Peyer's patch (tissue), 4 donors: ENCODE measurements around the gene MTMR3. TPM values are rescaled to one million over a fixed set of nuclear protein-coding genes. Genes with fewer than 3 reads are reported as not detected.

ENCODE experiments used
- DNase-seq, 3 donors: peaks; one replicate each; pipeline ENCODE4 v3.0.0-alpha.2; 2017 to 2019
- H3K27ac ChIP-seq, 4 donors: fragments of 200-600 bp; sonication (generic); one replicate each; pipeline ENCODE4 v1.5.1; 2016 to 2019
- H3K27me3 ChIP-seq, 2 donors: fragments of 200-600 bp; sonication (generic); one replicate each; pipeline ENCODE4 v1.5.1; 2019
- H3K36me3 ChIP-seq, 3 donors: fragments of 200-600 bp; sonication (generic); one replicate each; pipeline ENCODE4 v1.5.1; 2016 to 2019
- H3K4me1 ChIP-seq, 4 donors: fragments of 200-600 bp; sonication (generic); one replicate each; pipeline ENCODE4 v1.5.1; 2016 to 2019
- H3K4me3 ChIP-seq, 4 donors: fragments of 200-600 bp; sonication (generic); 1 replicate in 3 of 4; 2 replicates in 1 of 4; pipeline ENCODE4 v1.5.1; 2016 to 2019; ENCODE audit warnings: mild to moderate bottlenecking in 1 of 4
- H3K9me3 ChIP-seq, 4 donors: fragments of 200-600 bp; sonication (generic); one replicate each; pipeline ENCODE4 v1.5.1; 2016 to 2019; ENCODE audit warnings: mild to moderate bottlenecking in 1 of 4
- POLR2A ChIP-seq, 2 donors: fragments of 450-650 bp; IDR thresholded peaks; one replicate each; pipeline ENCODE4 v1.5.1; 2017; ENCODE audit warnings: antibody characterized with exemption in 2 of 2, mild to moderate bottlenecking in 2 of 2, moderate library complexity in 2 of 2
- total RNA-seq, 4 donors: library from RNA; depleted of rRNA; stranded (reverse); fragments of >200 nt; gene quantifications; one replicate each; pipeline ENCODE4 v1.1.0, GENCODE V29; 2016
- TF ChIP-seq, protein P1 (sequence below), 6 experiments: fragments of 450-650 bp in 4 of 6; fragments of 200-600 bp in 2 of 6; sonication (generic) in 1 of 6; IDR thresholded peaks; one replicate each; pipeline ENCODE4 v1.5.1; 2017 to 2019; ENCODE audit warnings: antibody characterized with exemption in 6 of 6, mild to moderate bottlenecking in 3 of 6, moderate library complexity in 1 of 6

The MTMR3 gene
- total RNA-seq, 4 donors from 2014 or later, result 49.4 to 97.8 (median 84.0) TPM

GRCh38 chr22:29872144-29872893 lies 10.7 kb upstream of the MTMR3 start:
- H3K27me3 ChIP-seq, result no peaks in the 10 kb centered on the region
- H3K36me3 ChIP-seq, result no peaks in the 10 kb centered on the region
- no peak for TF ChIP-seq POLR2A (IDR thresholded peaks at IDR 0.05)
- TF ChIP-seq, protein P1, sequence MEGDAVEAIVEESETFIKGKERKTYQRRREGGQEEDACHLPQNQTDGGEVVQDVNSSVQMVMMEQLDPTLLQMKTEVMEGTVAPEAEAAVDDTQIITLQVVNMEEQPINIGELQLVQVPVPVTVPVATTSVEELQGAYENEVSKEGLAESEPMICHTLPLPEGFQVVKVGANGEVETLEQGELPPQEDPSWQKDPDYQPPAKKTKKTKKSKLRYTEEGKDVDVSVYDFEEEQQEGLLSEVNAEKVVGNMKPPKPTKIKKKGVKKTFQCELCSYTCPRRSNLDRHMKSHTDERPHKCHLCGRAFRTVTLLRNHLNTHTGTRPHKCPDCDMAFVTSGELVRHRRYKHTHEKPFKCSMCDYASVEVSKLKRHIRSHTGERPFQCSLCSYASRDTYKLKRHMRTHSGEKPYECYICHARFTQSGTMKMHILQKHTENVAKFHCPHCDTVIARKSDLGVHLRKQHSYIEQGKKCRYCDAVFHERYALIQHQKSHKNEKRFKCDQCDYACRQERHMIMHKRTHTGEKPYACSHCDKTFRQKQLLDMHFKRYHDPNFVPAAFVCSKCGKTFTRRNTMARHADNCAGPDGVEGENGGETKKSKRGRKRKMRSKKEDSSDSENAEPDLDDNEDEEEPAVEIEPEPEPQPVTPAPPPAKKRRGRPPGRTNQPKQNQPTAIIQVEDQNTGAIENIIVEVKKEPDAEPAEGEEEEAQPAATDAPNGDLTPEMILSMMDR (IDR thresholded peaks at IDR 0.05), result no peak
- H3K4me3 ChIP-seq, result no peak overlapping the region
- no peaks in the 10 kb centered on the region for H3K4me1 ChIP-seq
- H3K27ac ChIP-seq, result no peak overlapping the region
- DNase-seq, result no peak
- no peaks in the 10 kb centered on the region for H3K9me3 ChIP-seq

DNA sequence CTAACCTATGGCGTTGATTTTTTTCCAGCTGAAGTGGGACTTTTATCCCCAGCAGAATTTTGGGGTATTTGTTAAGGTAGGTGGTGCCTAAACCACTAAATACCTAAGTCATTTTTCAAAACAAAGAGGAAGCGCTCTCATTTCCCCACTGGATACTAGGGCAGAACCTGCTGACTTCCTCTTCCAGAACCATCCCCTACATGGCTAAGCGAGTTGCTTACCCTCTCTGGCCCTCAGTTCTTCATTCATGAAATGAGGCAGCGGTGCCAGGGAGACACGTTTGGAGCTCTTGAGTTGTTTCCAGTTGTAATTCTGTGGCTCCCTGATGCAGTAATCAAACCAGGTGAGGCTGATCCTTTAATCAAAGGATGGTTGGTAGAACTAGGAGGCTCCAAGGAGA lies 10.0 kb upstream of the MTMR3 start:
- H3K27me3 ChIP-seq, result no peaks in the 10 kb centered on the region
- H3K27ac ChIP-seq, result no peak overlapping the region
- H3K36me3 ChIP-seq, result no peaks in the 10 kb centered on the region
- no peak for DNase-seq
- no peaks in the 10 kb centered on the region for H3K9me3 ChIP-seq
- no peak for TF ChIP-seq POLR2A (IDR thresholded peaks at IDR 0.05)
- TF ChIP-seq, protein P1 (IDR thresholded peaks at IDR 0.05), result no peak
- no peaks in the 10 kb centered on the region for H3K4me1 ChIP-seq
- H3K4me3 ChIP-seq, result no peak overlapping the region

GRCh38 chr22:29873943-29874342 lies 9.0 kb upstream of the MTMR3 start:
- no peak for DNase-seq
- TF ChIP-seq, protein P1 (IDR thresholded peaks at IDR 0.05), result no peak
- TF ChIP-seq POLR2A (IDR thresholded peaks at IDR 0.05), result no peak

DNA sequence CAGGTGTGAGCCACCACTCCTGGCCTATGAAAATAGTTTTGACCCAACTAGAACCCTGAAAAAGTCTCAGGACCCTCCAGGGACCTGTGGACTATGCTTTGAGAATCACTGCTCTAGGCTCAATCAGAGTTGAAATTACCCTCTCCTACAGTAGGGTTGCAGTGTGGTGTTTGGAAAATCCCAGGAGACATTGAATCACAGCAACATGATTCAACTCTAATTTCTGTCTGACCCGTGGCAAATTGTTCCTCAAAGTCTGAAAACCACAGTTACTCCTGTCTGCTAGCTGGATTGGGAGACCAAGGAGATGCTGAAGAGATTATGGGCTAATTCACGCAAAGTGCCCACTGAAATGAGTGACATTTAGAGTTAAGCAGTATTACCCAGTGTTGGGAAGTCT lies 5.4 kb upstream of the MTMR3 start:
- Histone ChIP-seq H3K27ac (no peak overlapping the region), H3K36me3 (no peaks in the 10 kb centered on the region), H3K4me1 (no peaks in the 10 kb centered on the region), H3K9me3 (no peaks in the 10 kb centered on the region), H3K4me3 (no peak overlapping the region), H3K27me3 (no peaks in the 10 kb centered on the region)
- TF ChIP-seq POLR2A (IDR thresholded peaks at IDR 0.05), result no peak
- TF ChIP-seq, protein P1 (IDR thresholded peaks at IDR 0.05), result no peak
- DNase-seq, result no peak

More at GRCh38 chr22:29873943-29874342, 9.0 kb upstream of the MTMR3 start:
- no peaks in the 10 kb centered on the region for H3K27me3 ChIP-seq
- H3K4me1 ChIP-seq, result no peaks in the 10 kb centered on the region
- H3K36me3 ChIP-seq, result no peaks in the 10 kb centered on the region
- no peak overlapping the region for H3K4me3 ChIP-seq
- H3K27ac ChIP-seq, result no peak overlapping the region
- no peaks in the 10 kb centered on the region for H3K9me3 ChIP-seq

- Histone ChIP-seq H3K4me1 (peaks cover 0 to 8% (median 0%) of the 10 kb centered on the region in 4 donors), H3K4me3 (no peak overlapping the region), H3K36me3 (no peaks in the 10 kb centered on the region), H3K27me3 (no peaks in the 10 kb centered on the region), H3K9me3 (no peaks in the 10 kb centered on the region), H3K27ac (no peak overlapping the region)
- TF ChIP-seq, protein P1 (IDR thresholded peaks at IDR 0.05), result no peak
- TF ChIP-seq POLR2A (IDR thresholded peaks at IDR 0.05), result no peak
- no peak for DNase-seq
Measured at GRCh38 chr22:29879753-29880152, 3.2 kb upstream of the MTMR3 start.
